ENCODE results near the gene ARL6IP4.

ARL6IP4 gene

GRCh38 chr12:123024819-123025391, 44.4 kb downstream of the ARL6IP4 start:
- DNase-seq (ENCODE audit: low read depth in 2 of 2): peak in 1 of 2 donors; percentile 54
- H3K4me3 ChIP-seq (replicated peaks in 1 of 2; ENCODE audit: low read depth in 2 of 2, low read length in 2 of 2): no peak overlapping the region
- TF ChIP-seq CTCF (IDR thresholded peaks at IDR 0.05; ENCODE audit: low read depth, low read length): no peak

- no peak overlapping the region for H3K4me3 ChIP-seq (replicated peaks in 1 of 2; ENCODE audit: low read depth in 2 of 2, low read length in 2 of 2)
- no peak for TF ChIP-seq CTCF (IDR thresholded peaks at IDR 0.05; ENCODE audit: low read depth, low read length)
- no peak for DNase-seq (ENCODE audit: low read depth in 2 of 2)
Measured at GRCh38 chr12:123026094-123026853, 45.8 kb downstream of the ARL6IP4 start.

GRCh38 chr12:123027726-123028445, 47.4 kb downstream of the ARL6IP4 start:
- H3K4me3 ChIP-seq (replicated peaks in 1 of 2; ENCODE audit: low read depth in 2 of 2, low read length in 2 of 2): no peak overlapping the region
- no peak for TF ChIP-seq CTCF (IDR thresholded peaks at IDR 0.05; ENCODE audit: low read depth, low read length)
- no peak for DNase-seq (ENCODE audit: low read depth in 2 of 2)

GRCh38 chr12:123028475-123028874, 48.0 kb downstream of the ARL6IP4 start:
- no peak for TF ChIP-seq CTCF (IDR thresholded peaks at IDR 0.05; ENCODE audit: low read depth, low read length)
- no peak for DNase-seq (ENCODE audit: low read depth in 2 of 2)
- H3K4me3 ChIP-seq (replicated peaks in 1 of 2; ENCODE audit: low read depth in 2 of 2, low read length in 2 of 2): no peak overlapping the region

GRCh38 chr12:123029550-123029949, 49.1 kb downstream of the ARL6IP4 start:
- no peak overlapping the region for H3K4me3 ChIP-seq (replicated peaks in 1 of 2; ENCODE audit: low read depth in 2 of 2, low read length in 2 of 2)
- no peak for DNase-seq (ENCODE audit: low read depth in 2 of 2)
- no peak for TF ChIP-seq CTCF (IDR thresholded peaks at IDR 0.05; ENCODE audit: low read depth, low read length)

GRCh38 chr12:123030686-123031085, 50.2 kb downstream of the ARL6IP4 start:
- no peak for DNase-seq (ENCODE audit: low read depth in 2 of 2)
- no peak for TF ChIP-seq CTCF (IDR thresholded peaks at IDR 0.05; ENCODE audit: low read depth, low read length)

More at GRCh38 chr12:123030686-123031085, 50.2 kb downstream of the ARL6IP4 start:
- no peak overlapping the region for H3K4me3 ChIP-seq (replicated peaks in 1 of 2; ENCODE audit: low read depth in 2 of 2, low read length in 2 of 2)
